HUDEP-2 (cell line): ENCODE measurements around the gene MDFI.

Source experiments
- DNase-seq, 76 experiments: peaks; one replicate each; lab custom pipeline; 2025; ENCODE audit not compliant: unreplicated experiment in 76 of 76; lab: John Stamatoyannopoulos, UW

The MDFI gene

DNA sequence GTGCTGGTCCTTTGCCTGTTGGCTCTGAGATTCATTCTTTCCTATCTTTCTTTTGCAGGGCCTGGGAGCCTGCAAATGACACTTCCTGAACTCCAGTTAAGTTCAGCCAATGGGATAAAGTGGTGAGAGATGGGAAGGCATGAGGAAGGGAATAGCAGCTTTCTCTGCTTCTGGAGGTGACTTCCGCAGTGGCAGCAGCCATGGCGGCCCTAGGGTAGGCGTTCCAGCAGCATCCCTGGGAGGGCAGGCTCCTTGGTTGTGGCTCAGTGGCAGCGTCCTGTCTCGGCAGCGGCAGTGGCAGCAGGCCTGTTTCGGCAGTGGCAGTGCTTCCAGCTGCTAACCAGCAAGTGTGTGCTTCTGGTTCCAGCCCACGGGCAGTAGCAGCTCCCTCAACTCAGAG lies 7.3 kb upstream of the MDFI start:
- DNase-seq = no peak

DNA sequence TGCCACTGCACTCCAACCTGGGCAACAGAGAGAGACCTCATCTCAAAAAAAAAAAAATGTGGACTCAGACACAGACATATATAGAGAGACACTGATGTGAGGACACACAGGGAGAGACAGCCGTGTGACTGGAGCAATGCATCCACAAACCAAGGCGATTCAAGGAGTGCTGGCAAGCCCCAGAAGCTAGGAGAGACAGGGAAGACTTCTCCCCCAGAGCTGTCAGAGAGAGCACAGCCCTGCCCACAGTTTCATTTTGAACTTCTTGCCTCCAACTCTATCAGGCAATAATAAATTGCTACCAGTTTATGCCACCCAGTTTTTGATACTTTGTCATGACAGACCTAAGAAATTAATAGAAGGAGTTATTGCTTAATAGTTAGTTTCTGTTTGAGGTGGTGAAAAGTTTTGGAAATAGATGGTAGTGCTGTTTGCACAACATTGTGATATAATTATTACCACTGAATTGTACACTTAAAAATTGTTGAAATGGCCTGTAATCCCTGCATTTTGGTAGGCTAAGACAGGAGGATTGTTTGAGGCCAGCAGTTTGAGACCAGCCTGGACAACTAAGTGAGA lies 5.1 kb upstream of the MDFI start:
- no peak for DNase-seq

DNA sequence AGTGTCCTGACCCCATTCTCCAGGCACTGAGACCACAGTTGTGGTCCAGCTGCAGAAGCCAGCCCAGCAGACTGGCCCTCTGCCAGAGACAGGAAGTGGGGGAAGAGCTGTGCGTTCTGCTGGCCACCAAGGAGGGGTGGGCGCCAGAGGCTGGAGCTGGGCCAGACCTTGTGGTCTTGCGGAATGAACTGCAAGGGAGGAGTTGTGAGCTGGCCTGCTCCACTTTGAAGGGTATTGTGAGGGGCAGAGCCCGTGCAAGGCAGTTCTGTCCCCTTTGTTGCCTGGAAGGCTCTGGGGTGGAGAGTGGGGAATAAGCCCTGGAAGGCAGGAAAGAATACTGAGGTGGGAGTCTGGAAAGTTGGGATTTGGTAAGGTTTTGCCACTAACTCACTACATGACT lies 3.6 kb upstream of the MDFI start:
- no peak for DNase-seq

DNA sequence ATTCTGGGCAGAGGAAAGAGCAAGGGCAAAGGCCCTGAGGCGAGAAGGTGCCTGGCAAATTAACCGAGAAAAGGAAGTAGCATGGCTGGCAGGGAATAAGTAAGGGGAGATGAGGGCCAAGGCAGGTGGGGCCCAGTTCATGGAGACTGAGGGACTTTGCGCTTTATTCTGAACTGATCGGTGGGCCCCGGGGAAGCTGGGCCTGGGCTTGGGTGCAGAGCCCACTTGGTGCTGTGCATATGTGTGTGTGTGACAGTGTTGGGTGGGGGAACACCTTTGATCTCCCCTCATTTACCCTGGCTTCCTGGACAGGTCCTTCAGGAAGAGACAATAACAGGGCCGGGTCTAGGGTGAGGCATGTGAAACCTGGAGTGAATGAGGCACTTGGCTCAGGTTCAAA lies 2.9 kb upstream of the MDFI start:
- DNase-seq = no peak

DNA sequence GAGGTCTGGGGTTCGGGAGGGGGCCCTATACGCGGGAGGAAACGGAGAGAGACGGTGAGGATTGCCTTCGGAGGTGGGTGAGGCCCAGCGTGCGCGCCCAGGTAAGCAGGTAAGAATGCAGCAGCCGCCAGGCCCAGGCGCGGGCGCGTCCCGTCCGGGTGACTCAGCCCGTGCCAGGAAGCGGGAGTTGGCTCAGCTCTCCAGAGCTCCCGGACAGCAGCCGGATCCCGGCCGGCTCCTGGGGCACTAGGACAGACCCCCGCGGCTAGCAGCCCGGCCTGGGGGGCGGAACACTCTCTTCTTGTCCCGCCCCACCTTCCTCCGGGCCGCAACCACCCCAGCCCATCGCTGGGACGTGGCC lies 1.5 kb upstream of the MDFI start:
- DNase-seq = no peak

DNA sequence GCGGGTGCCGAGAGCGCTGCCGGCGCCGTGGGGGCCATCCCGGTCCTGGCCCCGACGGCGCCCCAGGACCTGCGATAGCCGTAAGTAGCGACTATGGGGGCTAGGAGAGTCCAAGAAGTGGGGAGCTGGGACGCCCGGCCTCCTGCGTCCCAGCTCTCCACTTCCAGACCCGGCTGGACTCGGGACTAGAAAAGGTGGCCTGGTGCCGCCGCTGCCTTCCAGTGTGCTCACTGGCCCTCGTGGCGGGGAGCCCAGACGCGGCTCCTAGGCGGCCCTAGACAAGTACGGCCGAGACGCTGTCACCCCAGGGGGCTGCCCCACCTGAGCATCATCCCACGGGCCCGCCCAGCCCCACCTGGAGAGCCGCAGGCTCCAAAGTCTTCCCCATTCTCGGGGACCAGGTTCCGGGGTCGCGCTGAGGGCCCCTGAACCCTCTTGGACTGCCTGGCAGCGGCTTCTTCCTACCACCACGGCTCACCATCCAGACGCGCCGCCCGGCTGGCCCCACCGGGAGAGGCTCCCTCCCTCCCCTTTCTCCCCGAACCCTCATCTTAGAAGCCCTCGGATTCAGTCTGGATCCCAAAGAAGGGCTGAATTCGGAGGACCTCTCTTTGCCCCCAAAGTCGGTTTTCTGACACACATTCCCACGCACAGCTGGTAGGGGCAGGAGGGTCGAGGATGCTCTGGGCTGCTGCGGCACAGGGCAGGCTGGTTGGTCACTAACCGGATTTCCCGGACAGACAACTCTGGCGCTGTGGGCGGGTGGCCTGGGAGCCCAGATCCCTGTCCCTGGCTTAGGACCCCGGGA lies 870 bp upstream of the MDFI start:
- DNase-seq = no peak

DNA sequence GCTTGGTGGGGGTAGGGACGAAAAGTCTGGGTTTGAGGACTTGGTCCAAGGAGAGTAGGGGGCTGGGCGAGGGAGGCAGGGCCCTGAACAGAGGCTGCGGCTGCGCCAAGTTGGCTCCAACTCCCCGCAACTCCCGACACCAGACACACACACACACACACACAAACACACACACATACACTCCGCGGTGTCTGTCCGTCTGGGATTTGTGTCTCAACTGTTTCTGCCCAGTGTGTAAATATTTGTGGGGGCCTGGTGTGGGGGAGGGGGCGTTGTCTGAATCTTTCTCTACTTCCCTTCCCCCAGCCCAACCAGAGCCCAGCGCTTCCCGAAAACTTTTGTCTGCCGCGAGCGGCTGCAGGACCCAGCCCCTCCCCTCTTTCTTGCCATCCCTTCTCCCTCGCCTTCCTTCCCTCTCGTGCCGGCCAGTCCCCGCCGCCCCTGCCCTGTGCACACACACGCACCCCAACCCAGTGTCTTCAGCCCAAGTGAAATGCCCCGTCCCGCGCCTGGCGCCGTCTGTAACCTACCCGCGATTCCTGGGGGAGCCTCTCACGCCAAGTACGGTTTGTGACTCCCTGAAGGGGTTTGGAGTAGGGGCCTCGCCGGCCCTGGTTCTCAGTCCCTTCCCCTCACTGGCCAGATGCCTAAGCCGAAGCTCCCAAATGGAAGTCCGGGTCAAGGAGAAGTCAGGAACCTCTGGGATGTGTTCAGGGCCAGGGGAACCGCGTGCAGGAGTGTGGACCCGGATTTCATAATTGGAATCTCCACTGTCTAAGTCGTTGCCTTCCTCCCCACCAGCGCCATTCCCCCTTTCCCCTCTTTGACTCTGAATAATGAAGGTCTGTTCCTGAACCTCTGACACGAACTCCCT lies 904 bp downstream of the MDFI start:
- DNase-seq = no peak

DNA sequence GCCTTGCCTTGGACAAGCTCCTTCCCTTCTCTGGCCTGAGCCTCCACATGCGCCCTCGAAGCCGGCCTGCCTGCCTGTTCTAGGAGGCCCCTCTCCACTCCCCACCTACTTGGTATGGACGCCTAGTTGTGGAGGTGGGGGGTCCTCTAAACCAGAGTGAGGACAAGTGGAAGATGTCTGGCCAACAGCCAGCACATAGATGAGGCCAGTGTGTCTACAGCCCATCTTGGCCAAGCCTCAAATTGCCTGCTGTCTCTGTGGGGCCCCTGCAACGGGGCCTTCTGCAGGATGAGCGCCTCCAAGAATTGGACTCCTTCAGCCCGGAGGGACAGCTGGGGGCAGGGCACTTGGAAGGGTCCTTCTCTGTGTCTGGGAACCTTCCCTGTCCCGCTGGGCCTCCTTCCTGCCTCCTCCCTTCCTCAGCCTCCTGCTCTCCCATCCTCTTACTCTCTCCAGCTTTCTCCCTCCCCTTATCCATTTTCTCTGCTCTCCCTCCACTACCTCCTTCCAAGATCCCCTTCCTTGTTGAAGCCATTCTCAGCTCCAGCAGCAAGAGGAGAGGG lies 1.6 kb downstream of the MDFI start:
- DNase-seq = no peak

DNA sequence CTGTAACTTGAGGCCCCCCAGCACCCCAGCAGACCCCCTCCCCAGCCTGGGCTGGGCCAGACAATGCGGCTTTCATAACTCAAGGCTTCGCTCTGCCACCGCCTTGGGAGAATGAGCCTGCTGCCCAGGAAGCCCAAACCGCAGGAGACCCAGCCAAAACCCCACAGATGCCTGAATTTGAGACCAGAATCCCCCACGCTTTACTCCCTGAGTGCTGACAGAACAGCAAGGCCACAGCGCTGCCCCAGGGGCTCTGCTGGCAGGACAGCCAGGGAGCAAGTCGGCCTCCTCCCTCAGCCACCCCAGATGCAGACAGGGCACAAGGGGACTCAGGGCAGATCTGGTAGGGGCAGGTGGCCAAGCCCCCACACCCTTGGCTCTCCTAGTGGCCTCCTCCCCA lies 2.2 kb downstream of the MDFI start:
- DNase-seq = no peak

DNA sequence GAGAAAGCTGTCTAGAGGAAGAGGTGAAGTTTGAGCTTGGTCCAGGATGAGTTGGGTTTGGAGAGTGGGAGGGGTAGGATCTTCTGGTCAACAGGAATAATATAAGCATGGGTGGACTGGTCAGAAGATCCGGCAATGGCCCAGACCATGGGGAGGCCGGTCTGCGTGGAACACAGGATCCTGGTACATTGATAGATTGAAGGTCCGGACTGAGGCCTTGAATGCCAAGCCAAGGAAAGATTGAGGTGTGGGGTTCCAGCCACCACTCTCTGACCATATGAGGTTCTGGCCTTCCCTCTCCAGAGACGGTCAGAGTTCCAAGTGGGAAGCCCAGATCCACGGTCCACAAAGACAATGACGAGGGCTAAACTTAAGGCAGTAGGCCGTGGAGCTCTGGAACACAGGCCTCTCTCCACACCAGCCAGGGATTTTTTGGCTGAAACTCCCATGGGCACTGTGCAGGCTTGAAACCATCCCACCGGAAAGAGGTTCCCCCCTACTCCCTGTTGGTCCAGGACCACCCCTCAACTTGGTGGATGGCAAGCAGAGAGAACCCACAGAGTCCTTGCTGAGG lies 3.2 kb downstream of the MDFI start:
- no peak for DNase-seq

DNA sequence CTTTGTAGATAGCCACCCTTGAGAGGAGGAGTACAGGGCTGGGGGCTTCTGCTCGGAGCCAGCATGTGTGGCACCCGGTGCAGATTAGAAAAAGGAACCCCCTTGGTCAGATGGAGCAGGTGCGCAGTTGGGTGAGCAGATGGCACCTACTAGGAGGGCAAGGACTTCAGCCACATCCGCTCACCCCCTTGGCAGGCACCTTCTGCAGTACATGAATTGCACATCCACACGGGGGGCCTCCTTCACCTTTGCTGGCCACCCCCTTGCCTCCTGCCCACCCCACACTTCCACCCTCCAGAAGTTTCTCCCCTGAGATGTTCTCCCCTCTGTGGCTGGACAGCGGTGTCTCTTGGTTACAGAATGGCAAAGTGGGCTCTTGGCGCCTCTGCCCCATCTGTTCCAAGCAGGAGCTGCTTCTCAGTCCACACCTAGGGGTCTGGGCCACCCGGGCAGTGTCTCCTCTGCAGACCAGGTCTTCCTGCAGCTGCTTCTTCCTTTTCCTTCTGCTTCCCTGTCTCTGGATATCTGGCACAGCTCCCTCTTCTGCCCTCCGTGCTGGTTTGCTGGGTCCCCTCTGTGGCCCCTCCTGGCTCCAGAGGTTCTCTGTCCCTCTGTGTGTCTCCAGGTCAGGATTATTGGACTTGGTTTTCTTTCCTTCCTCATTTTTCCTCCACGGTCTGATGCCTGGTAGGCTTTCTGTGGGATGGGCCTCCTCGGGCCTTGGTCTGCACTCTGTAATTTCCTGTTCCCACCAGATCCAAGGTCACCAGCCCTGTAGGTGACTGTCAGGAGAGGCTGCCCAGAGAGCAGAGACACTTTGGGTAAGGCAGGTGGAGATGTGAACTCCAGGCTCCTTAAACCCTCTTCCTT lies 4.1 kb downstream of the MDFI start:
- DNase-seq = no peak

DNA sequence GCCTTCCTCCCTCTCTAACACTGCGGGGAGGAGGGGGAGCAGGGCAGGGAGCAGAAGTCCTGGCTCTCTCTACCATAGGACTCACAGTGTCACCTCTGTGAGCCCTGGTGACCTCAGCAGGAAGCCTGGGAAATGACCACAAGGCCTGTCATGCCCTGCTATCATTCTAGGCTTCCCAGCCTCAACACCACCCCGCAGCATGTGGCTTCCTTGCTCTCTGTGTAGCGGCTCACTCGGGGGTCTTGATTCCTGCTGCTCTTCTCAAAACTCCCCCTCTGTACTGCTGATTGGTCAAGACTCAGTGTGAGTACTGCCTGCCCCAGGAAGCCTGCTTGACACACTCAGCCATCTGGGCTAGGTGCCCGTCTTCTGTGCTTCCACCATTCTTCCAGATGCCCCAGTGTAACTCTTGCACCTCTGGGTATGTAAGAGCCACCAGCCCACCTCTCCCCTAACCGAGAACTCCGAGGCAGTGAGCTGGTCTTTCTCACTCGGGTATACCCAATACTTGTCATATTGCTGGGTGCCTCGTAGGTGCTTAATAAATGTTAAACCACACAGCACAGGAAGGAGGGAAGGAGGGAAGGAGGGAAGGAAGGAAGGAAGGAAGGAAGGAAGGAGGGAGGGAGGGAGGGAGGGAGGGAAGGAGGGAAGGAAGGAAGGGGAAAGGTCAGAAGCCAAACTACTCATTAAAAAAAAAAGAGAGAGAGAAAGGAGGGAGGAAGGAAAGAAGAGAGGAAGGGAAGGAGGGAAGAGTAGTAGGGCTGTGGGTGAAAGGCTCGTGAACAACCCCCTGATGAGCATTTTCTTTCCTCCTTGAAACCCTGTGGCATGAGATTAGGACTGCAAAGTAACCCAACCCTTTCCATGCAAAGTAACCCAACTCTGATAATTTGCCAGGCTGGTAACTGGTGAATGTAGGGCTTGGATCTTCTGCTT lies 5.0 kb downstream of the MDFI start:
- DNase-seq = no peak

DNA sequence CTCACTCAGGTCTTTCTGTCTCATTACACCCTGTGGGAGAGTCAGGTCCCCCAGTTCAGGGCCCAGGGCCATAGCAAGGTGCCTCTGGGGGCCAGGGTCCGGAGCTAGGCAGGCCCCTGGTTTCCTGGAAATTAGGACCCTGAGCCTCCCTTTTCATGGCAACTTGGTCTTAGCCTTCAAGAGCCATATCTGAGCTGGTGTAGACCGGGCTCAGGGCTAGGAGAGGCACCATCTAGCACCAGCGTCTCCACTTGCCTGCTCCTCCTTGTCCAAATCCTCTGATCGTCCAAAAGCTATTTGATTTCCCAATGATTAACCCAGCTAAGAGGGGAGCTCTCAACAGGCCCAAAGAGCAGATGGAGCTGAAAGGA lies 5.6 kb downstream of the MDFI start:
- DNase-seq = no peak

DNA sequence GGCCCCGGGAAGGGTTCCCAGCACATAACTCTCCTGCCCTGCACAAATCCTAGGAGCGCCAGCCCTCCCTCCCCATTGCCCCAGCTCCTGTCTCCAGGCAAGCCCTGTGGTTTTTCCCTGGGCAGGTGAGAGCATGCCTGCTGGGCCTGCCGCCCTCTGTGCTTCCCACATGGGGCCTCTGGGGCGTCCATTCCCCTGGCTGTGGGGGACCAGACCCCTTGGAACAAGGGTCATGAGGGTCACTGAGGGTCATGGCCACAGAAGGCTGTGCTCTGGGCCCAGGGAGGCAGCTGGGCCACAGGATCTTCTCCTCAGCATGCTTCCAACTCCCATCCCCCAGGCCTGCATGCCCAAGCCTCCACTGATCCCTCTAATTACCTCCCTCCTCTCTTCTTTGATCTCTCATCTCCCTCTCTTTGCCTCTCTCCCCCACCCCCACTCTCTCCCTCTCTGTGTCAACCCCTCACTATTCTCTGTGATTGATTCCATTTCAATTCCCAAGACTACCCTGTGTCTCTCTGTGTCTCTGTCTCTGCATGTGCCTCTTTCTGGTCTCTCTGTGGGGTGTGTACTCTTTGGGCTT lies 6.1 kb downstream of the MDFI start:
- no peak for DNase-seq

DNA sequence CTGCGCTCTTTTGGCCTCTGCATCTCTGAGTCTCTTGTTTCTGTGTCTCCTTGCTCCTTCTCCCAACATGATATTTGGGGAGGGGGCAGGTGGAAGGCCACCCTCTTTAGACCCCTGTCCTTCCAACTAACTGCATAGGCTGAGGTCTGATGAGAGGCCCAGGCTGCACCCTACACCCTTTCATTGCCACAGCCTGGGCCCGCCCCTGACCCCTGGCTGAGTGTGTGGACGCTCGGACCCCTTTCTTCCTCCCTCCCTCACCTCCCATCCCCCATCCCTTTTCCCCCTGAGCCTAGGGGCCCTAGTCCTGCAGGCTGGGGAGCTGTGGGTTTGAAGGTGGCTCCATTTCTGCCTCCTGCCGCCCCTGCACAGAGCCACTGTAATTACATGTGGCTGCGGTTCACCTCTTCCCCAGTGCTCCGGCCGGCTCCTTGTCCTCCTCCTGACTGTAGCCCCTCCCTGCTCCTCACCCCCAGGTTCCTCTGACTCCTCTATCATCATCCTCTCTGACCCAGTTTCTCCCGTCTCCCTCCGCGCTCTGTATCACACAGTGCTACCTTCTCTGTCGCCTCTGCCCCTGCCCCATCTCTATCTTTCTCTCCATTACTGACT lies 6.8 kb downstream of the MDFI start:
- no peak for DNase-seq

DNA sequence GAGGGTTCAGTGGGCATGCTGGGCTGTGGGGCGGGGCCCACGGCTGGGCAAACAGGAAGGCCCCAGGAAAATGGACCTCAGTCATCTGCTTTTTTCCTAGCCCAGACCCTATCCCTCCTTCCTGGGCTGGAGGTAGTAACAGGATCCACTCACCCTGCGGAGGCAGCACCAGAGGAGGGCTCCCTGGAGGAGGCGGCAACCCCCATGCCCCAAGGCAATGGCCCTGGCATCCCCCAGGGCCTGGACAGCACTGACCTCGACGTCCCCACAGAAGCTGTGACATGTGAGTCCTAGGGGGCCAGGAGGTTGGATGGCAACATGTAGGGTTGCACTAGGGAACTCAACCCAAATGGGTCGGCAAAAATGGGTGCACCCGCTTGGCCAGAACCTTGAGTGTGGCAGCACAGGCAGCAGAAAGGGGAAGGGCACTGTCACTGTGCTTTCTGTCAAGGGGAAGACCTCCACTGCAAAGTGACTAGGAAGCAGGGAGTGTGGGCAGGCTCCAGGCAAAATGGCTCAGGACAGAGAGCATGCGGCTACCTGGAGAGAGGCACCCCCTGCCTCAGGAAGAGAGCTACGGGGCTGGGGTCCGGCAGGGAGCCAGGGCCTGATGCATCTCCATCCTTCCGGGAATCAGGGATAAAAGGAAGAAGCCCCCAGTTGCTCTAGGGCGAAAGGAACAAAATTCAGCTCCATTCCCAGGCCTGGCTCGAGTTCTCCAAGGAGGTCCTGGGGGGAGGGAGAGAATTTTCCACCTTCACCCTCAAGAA lies 7.9 kb downstream of the MDFI start:
- no peak for DNase-seq

DNA sequence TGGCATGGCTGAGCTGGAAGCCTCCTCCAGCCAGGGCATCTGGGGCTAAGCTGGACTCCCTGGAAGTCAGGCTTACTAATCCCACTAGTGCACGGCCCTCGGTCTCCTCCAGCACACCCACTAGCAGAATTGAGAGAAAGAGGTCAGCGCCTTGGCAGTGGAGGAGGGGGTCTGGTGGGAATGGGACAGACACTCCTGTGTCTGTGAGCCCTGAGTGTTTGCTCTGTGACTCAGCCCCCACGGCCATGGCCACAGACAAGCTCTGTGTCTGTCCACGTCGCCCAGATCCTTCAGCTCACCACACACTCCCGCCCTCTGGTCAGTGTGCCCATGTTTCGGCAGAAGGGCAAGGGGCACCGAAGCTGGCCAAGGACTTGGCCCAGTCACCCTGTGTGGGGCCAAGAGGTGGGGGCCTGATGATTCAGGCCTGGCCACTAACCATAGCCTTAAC lies 8.8 kb downstream of the MDFI start:
- no peak for DNase-seq
